T47D (cell line): Measurements from ENCODE around the gene KDELR3.

Experiments
- DNase-seq, 2 experiments: peaks; one replicate each; pipeline versions ENCODE4 v3.0.0 to v3.0.0-alpha.2; 2011 to 2012; ENCODE audit warnings: low read depth in 1 of 2, low spot score in 1 of 2
- JUND ChIP-seq: IDR thresholded peaks from 2 replicates; pipeline ENCODE4 v1.6.1; 2012; ENCODE audit warnings: low read depth
- in situ Hi-C: cut with HindIII; loops from 2 replicates; pipeline ENCODE4 v1.10.0; 2016; ENCODE audit warnings: low sequenced_read_pairs, low pct_unique_long_range_greater_than_20kb

Gene KDELR3

DNA sequence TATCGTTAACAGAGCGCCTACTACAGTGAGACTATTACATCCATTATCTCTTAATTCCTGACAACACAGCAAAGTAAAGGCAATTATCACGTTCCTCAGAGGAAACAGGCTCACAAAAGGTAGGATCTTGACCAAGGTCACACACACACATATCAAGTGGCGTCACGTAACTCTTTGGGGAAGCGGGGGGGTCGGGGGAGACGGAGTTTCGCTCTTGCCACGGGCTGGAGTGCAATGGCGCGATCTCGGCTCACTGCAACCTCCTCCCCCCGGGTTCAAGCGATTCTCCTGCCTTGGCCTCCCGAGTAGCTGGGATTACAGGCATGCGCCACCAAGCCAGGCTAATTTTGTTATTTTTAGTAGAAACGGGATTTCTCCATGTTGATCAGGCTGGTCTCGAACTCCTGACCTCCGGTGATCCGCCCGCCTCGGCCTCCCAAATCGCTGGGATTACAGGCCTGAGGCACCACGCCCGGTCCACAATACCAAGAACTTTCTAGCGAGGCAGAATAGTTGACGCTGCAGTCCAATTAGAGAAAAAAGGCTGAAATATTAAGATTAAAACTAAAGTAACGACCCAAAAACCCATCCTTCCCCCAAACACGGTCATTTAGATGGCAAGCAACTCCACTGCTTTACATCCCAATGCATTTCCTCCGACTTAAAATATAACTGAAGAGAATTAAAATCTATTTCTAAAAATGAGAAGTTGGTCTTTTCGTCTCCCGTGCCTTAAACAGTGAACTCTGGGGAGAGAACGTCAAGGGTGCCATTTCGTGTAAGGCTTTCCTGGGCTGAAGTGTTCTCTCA lies 37.0 kb downstream of the KDELR3 start:
- no peak for TF ChIP-seq JUND
- DNase-seq = peak in 1 of 2 experiments; percentile 40
- in situ Hi-C loops = no loop called here

DNA sequence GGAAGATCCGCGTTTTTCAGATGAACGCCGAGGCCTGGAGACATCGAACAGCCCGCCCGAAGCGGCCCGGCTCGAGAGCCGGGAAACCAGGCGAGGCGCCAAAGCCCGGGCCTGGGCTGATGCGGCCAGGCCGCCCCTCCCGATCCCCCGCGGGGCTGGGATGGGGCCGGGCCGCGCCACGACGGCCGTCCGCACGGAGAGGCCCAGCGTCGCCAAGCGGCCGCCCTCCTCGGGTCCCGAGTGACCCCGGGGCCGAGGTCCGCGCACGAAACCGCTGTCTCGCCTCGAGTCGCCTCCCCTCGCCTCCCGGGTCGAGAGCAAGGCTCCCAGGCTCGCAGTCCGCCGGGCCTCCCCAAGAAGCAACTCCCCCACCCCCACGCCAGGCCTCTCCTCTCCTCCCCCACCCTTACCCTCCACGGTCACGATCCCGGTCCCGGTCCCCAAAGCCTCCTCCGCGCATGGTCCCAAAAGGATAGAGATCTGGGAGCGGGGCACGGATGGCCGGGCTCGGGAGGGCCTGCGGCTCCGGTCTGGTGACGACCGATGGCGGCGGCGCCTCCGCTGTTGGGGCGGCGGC lies 37.7 kb downstream of the KDELR3 start:
- DNase-seq = peak; percentile 41 to 60
- in situ Hi-C loops = no loop called here
- TF ChIP-seq JUND = no peak

DNA sequence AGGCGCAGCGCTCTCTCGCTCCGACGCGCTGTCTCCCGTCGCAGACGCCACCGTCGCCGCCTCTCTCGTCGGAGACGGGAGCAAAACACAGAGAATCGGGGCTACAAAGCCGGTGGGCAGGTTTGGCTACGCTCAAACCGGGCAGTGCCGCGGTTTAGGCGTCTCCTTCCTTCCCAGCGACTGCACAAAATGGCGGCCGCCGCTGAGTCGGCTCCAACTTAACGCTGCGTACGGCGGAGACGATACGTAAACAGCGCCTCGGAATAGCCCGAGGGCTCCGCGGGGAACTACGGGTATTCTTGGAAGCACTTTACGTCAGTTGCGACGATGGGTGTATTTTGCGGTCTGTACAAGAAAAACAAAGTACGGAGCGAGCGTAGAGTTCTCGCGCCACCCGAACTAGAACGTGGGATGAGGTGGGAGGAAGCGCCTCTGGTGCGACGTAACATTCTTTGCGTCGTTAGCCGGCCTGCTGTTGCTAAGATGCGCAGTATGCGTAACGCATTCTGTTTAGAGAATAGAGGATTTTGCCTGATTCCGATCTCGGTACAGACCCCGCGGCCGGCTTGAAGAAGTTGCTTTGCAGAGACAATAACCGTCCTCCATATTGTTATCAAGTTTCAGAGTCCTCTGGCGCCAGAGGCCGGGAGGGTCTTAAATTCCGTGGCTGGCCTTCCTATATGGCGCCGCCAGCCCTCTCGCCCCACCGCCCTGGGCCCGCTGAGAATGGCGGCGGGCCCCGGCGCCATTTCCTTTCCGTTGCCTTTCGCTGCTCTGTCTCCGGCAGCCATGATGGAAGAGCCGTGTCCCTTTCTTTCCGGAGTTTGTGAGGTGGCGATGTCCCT lies 38.4 kb downstream of the KDELR3 start, which contains the start of gene DDX17:
Gene DDX17, minus strand, starts transcription at position 194 of the 845 bp plus-strand sequence.
- in situ Hi-C loops = no loop called here
- TF ChIP-seq JUND = no peak
- peak; percentile 90 to 91 for DNase-seq

GRCh38 chr22:38510416-38510970 lies 42.6 kb downstream of the KDELR3 start:
- in situ Hi-C loops = no loop called here
- TF ChIP-seq JUND = no peak
- no peak for DNase-seq

GRCh38 chr22:38513063-38513462 lies 45.2 kb downstream of the KDELR3 start:
- TF ChIP-seq JUND = no peak
- in situ Hi-C loops = no loop called here
- peak in 1 of 2 experiments; percentile 23 for DNase-seq

DNA sequence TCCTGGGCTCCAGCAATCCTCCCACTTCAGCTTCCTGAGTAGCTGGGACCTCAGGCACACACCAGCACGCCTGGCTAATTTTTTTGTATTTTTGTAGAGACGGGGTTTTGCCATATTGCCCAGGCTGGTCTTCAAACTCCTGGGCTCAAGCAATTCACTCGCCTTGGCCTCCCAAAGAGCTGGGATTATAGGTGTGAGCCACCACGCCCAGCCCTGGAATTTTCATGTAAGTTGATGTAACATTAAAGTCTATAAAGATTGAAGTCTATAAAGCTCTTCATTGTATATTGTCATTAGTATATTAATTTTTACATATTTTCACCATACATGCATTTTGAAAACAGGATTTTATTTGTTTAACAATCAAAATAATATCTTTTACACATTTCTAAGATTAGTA lies 50.7 kb downstream of the KDELR3 start:
- in situ Hi-C loops = no loop called here
- TF ChIP-seq JUND = no peak
- DNase-seq = no peak

GRCh38 chr22:38519453-38520250 lies 51.8 kb downstream of the KDELR3 start:
- in situ Hi-C loops = no loop called here
- no peak for DNase-seq
- no peak for TF ChIP-seq JUND

DNA sequence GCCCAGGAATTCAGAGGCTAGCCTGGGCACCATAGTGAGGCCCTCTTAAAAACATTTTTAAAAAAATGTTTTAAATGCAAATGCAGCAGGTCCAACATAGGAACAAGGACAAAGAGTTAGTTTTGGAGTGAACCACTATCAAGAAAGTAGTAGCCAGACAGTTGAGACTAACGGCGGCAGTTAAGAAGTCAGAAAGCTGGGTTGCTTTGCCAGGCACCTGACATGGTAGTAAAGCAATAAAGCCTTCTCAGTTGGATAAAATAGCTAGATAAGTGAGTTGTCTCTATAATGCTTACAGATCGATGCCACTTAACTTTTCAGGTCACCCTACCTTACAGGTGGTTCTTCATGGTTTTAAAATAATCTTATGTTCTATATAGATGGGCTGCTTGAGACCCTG lies 55.1 kb downstream of the KDELR3 start:
- no peak for TF ChIP-seq JUND
- in situ Hi-C loops = no loop called here
- DNase-seq = no peak

GRCh38 chr22:38523479-38523878 lies 55.6 kb downstream of the KDELR3 start:
- in situ Hi-C loops = no loop called here
- DNase-seq = no peak
- TF ChIP-seq JUND = no peak

DNA sequence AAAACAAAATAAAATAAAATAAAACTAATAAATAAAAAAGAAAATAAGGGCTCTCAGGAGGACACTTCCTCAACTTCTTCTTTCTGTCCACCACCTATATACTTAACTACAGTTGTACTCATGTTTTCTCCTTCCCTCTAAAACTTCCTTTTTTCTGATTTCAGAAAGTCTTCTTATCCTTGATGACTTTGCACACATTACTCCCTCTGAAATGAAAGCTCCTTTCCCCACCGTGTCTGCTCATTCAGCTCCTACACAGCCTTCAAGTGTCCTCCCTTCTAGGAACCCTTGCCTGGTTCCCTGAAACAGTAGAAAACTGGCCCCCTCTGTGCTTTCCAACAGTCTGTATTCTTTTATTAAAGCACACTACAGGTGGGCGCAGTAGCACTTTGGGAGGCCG lies 56.5 kb downstream of the KDELR3 start:
- no peak for DNase-seq
- in situ Hi-C loops = no loop called here
- no peak for TF ChIP-seq JUND

GRCh38 chr22:38531251-38531938 lies 63.5 kb downstream of the KDELR3 start:
- in situ Hi-C loops = no loop called here
- TF ChIP-seq JUND = no peak
- no peak for DNase-seq
